ENCODE data around the gene PITPNB.

The PITPNB gene

GRCh38 chr22:27881421-27881820 is 37.6 kb downstream of the PITPNB start:
- no peak for DNase-seq (ENCODE audit: low read depth in 1 of 2, low spot score in 1 of 2)

DNA sequence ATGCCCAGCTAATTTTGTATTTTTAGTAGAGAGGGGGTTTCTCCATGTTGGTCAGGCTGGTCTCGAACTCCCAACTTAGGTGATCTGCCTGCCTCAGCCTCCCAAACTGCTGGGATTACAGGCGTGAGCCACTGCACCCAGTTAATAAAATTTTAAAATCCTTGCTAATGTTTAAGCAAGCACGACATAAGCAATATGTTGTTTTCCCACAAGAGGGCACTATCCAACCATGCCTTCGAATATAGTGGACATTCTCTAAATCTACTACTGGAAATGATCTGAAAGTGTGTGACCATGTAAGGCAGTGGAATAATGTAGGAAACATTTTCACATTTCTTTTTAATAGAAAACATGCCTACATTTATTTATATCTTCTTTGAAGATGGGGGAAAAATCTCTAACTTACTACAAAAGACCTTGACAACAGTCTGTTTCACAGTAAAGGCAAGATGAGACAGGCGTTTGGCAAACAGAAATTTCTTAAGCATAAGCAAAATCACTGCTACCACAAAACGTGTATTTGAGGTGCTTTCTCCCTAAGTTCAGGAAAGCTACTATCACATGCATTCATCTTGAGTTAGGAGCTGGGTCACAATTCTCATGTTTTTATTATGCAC is 38.2 kb downstream of the PITPNB start:
- DNase-seq (ENCODE audit: low read depth in 1 of 2, low spot score in 1 of 2), result no peak

DNA sequence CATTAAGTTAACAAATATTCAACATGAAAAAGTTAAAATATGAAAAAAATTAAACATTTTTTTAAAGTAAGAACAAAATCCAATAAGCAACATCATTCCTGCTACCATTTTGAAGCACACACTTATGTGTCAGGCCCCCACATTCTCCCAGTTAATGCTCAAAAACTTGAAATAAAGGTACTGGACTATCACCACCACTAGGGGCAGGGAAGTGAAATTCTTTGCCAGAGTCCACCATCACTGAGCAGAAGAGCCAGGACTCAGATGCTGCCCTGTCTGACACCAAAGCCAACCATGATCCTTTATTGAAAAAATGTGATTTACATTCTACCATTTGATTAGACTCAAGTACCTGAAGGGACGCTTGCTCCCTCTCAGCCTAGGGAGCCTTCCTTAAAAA is 39.1 kb downstream of the PITPNB start:
- DNase-seq (ENCODE audit: low read depth in 1 of 2, low spot score in 1 of 2), result no peak

DNA sequence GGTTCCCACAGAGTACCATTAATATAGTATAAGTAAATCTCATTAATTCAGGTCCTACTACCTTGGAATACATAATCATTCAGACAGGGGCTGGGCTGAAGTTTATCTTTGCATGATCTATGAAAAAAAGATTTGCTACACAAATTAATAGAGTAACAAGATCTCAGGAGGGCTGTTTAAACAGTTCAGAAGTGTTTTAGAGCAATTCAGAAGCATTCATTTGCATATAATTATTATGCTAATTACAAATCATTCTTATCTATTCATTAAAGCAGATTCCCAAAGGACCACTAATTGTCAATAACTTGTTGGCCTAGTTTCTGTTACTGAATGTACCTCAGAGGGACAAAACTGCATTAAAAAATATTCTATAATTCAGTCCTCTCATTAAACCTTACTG is 40.5 kb downstream of the PITPNB start:
- no peak for DNase-seq (ENCODE audit: low read depth in 1 of 2, low spot score in 1 of 2)

DNA sequence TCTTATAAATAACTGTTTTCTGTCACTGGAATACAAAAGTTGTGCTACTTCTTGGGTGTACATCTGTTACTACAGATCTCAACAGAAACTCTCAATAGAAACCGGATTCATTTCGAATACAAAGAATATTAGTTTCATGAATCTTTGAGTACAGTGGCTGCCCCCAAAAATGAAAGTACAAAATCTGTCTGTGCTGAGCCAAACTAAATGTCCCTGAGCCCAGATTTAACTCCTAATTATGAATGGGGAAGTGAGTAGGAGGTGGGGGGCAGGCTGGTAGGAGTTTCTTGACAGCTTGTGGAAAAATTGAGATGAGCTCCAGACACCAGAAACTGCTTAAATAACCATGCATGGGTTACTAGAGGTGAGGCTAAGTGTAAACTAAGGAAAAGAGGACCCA is 41.6 kb downstream of the PITPNB start:
- no peak for DNase-seq (ENCODE audit: low read depth in 1 of 2, low spot score in 1 of 2)

DNA sequence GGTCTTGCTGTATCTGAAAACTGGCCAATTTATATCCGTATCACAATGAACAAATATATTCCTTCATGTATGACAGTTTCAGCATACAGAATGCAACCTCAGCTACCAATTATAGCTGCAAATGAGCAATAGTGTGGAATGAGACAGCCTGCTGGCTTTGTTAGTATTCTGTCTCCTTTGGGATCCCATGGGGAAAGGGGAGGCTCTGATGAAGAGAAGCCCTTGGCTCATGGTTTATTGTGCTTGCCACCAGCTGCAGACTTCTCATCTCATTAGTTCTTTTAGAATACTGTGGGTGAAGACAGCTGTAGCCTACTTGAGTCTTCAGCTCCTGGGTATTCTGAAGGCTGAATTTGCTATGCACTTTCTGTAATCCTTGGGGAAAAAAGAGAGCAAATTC is 42.4 kb downstream of the PITPNB start:
- DNase-seq (ENCODE audit: low read depth in 1 of 2, low spot score in 1 of 2), result no peak

GRCh38 chr22:27875951-27876350 is 43.1 kb downstream of the PITPNB start:
- no peak for DNase-seq (ENCODE audit: low read depth in 1 of 2, low spot score in 1 of 2)

- DNase-seq (ENCODE audit: low read depth in 1 of 2, low spot score in 1 of 2), result no peak
Measured at GRCh38 chr22:27874764-27875163, 44.3 kb downstream of the PITPNB start.

- no peak for DNase-seq (ENCODE audit: low read depth in 1 of 2, low spot score in 1 of 2)
Measured at GRCh38 chr22:27874185-27874584, 44.9 kb downstream of the PITPNB start.

- DNase-seq (ENCODE audit: low read depth in 1 of 2, low spot score in 1 of 2), result no peak
Measured at GRCh38 chr22:27873472-27873871, 45.6 kb downstream of the PITPNB start.

- no peak for DNase-seq (ENCODE audit: low read depth in 1 of 2, low spot score in 1 of 2)
Measured at GRCh38 chr22:27872488-27872887, 46.6 kb downstream of the PITPNB start.

DNA sequence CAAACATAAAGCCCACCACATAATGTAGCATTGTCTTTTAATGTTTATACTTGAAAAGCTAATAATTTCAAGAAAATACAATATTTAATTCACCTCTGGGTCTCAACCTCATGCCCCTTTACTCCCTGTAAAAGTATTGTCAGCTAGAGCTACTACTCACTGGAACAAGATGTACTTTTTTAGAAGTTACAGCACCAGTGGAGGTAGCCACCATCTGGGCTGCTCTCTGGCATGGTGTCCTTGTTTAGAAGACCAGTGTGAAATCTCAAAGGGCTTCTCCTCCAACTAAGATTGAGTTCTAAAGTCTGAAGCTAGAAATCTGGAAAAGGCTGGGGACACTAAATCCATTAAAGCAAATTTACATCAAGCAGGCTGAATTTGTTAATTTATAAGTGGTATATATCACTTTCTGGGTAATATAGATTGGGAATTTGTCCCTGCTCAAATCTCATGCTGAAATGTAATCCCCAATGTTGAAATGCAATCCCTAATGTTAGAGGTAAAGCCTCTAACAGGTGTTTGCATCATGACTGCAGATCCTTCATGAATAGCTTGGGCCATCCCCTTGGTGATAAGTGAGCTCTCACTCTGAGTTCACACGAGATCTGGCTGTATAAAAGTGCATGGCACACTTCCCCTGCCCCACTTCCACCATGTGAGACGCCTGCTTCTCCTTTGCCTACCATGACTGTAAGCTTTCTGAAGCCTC is 47.6 kb downstream of the PITPNB start:
- DNase-seq (ENCODE audit: low read depth in 1 of 2, low spot score in 1 of 2), result no peak

DNA sequence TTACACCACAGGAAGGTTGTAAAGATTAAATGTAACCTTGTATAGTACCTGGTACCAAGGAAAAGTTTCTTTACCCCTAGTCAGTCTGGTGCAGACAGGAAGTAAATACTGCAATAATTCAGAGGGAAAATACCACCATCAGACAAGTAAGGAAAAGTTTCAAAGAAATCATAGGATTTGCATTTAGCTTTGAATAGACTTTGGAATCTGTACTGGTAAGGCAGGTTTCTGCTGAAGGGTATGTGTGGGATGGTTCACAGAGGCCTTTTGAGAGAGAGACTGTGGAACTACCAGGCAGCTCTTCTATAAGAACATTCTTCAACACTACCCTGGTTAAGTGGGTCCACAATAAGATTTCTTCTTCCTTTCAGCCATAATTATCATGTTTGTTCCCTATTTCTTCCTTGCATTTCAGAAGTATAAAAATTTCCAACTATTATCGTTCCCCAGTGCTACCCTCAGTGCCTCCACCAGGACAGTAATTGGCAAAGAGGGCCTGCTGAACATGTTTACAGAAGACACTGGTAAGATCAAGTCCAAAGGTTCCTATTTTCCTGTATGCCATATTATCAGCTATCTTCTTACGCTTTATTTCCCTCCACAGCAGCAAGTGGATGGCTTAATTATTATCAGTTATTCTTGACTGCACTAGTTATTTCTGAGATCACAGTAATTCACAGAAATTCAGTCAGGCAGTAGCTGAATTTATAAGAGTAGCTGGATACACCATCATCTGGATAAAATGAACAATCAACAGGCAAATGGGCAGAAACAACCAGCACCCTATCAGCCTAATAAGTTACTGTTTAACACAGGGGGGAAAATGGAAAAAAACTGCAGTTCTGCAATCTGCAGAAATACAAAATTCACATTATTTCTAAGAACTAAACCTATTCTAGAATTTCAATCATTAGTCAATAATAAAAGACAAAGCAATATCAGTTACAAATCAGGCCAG is 48.5 kb downstream of the PITPNB start:
- DNase-seq (ENCODE audit: low read depth in 1 of 2, low spot score in 1 of 2), result no peak

DNA sequence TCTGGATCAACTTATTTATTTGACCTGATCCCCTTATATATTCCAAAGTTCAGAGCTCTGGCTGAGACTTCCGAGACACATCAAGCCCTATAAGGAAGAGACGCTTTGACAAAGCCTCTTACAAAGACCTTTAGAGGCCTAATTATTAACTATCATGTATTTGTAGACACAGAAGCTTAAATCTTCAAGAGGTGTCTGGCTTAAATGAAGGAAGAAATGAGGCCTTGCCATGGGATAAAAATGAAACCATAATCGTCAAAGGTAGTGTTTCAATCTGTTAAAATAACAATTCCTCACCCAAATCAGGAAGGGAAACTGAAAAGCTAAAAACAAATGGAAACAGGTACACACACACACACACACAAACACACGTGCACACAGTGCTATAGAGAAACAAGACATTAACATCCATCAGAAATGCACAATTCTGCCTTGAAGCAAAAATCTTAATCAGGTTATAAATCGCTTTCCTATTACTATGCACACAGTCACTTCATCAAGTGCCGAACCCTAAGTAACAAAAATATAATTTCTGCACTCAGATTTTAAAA is 50.2 kb downstream of the PITPNB start:
- no peak for DNase-seq (ENCODE audit: low read depth in 1 of 2, low spot score in 1 of 2)

- DNase-seq (ENCODE audit: low read depth in 1 of 2, low spot score in 1 of 2), result no peak
Measured at GRCh38 chr22:27867953-27868731, 50.9 kb downstream of the PITPNB start.

DNA sequence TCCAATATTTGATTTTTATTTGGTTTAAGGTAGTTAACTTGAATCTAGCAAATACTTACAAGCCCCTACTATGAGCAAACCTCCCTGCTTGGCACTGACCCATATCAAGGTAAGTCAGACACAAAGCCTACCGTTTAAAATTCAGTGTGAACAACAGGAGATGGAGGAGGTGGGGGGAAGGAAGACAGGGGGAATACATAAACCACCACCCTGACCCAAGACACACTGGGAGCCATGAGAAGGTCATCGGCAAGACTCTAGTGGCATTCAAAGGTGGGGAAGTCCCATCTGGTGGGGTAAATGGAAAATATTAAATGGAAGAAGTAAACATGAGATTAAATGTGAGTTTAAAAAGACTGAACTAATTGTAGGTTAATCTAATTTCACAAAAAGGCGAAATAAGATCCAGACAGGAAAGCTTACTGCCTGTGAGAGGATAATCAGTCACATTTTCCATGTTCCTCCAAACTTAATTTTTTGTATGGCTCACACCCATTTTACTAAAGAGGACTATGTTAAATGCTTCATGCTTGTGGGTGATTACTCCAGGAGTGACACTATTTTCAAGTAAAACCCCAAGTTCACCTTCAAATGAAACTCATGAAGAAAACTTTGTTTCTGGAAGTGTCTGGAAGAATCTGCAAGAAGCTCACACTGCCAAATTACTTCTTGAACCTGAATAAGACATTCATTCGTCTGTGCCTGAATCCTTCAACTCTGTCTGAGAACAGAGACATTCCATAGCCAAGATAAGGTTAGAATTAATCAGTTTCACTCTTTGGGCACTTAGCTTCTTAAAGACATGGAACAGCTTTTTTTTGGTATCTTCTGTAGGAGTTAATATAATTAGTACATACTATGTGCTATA is 51.7 kb downstream of the PITPNB start:
- DNase-seq (ENCODE audit: low read depth in 1 of 2, low spot score in 1 of 2), result peak in 1 of 2 donors; percentile 4

GRCh38 chr22:27866135-27867084 is 52.6 kb downstream of the PITPNB start:
- no peak for DNase-seq (ENCODE audit: low read depth in 1 of 2, low spot score in 1 of 2)

GRCh38 chr22:27865496-27865895 is 53.6 kb downstream of the PITPNB start:
- DNase-seq (ENCODE audit: low read depth in 1 of 2, low spot score in 1 of 2), result no peak

DNA sequence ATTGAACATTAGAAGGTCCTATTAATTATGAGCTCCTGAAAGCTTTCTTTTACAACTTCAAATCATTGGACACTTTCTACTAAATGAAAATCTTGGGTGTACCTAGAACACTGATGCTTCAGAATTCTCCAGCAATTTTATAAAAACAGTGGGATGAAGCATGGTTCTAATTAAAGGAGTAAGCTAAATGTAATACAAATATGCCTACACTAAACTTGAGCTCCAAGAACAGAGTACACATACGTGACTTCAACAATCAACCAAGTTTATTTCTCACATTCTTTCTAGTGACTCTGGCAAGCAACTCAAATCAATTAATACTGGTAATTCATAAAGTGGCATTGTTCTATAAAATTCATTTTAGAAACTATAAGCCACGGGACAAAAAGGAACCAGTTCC is 55.5 kb downstream of the PITPNB start:
- no peak for DNase-seq (ENCODE audit: low read depth in 1 of 2, low spot score in 1 of 2)
